HepG2 (cell line): ENCODE data around the gene COG8. TPM values are rescaled to one million over a fixed set of nuclear protein-coding genes. Genes with fewer than 3 reads are reported as not detected.

Experiments
- ARNTL ChIP-seq: sonication (generic); formaldehyde crosslinking; IDR thresholded peaks from 2 replicates; pipeline ENCODE4 v1.4.0; 2020; ENCODE audit warnings: mild to moderate bottlenecking, missing genetic modification reagents
- ATF6 ChIP-seq: sonication (generic); formaldehyde crosslinking; conservative IDR thresholded peaks from 2 replicates; pipeline ENCODE4 v1.4.0; 2020; ENCODE audit warnings: missing genetic modification reagents
- ATF7-NPFF ChIP-seq: sonication (generic); formaldehyde crosslinking; IDR thresholded peaks from 2 replicates; pipeline ENCODE4 v1.8.1; 2023; ENCODE audit warnings: mild to moderate bottlenecking, low read depth, missing genetic modification reagents, moderate library complexity
- CREB3 ChIP-seq: sonication (generic); formaldehyde crosslinking; IDR thresholded peaks from 2 replicates; pipeline ENCODE4 v1.5.0; 2020; ENCODE audit warnings: missing genetic modification reagents
- ESRRA ChIP-seq: sonication (generic); formaldehyde crosslinking; IDR thresholded peaks from 2 replicates; pipeline ENCODE4 v1.5.1; 2020; ENCODE audit warnings: mild to moderate bottlenecking, low read depth, missing genetic modification reagents
- GLI4 ChIP-seq: sonication (generic); formaldehyde crosslinking; IDR thresholded peaks from 2 replicates; pipeline ENCODE4 v1.5.1; 2020; ENCODE audit warnings: missing genetic modification reagents, mild to moderate bottlenecking, moderate library complexity, borderline replicate concordance
- MIER3 ChIP-seq: IDR thresholded peaks from 2 replicates; pipeline ENCODE4 v1.6.1; 2016; ENCODE audit warnings: missing compliant biosample characterization, borderline replicate concordance
- MTF2 ChIP-seq: sonication (generic); formaldehyde crosslinking; IDR thresholded peaks from 2 replicates; pipeline ENCODE4 v1.5.0; 2020; ENCODE audit warnings: missing genetic modification reagents, borderline replicate concordance
- NCOA5 ChIP-seq: sonication (generic); formaldehyde crosslinking; IDR thresholded peaks from 2 replicates; pipeline ENCODE4 v1.4.0; 2020; ENCODE audit warnings: missing genetic modification reagents
- NKX3-1 ChIP-seq: sonication (generic); formaldehyde crosslinking; IDR thresholded peaks from 2 replicates; pipeline ENCODE4 v1.5.0; 2020; ENCODE audit warnings: missing genetic modification reagents
- NR2F6 ChIP-seq, 2 experiments: IDR thresholded peaks; 2 replicates each; pipeline ENCODE4 v1.6.1; 2016; ENCODE audit warnings: antibody characterized with exemption in 1 of 2, mild to moderate bottlenecking in 1 of 2
- NR3C1 ChIP-seq: sonication (generic); formaldehyde crosslinking; IDR thresholded peaks from 2 replicates; pipeline ENCODE4 v1.4.0; 2020; ENCODE audit warnings: missing genetic modification reagents
- RAD51 ChIP-seq: fragments of 450-650 bp; IDR thresholded peaks from 2 replicates; pipeline ENCODE4 v1.6.1; 2016; ENCODE audit warnings: borderline replicate concordance
- RXRB ChIP-seq: IDR thresholded peaks from 2 replicates; pipeline ENCODE4 v1.6.1; 2016; ENCODE audit warnings: borderline replicate concordance, missing genetic modification reagents, missing compliant biosample characterization
- ZHX2 ChIP-seq, 2 experiments: sonication (generic) in 1 of 2; formaldehyde crosslinking in 1 of 2; IDR thresholded peaks; 2 replicates each; pipeline versions ENCODE4 v1.6.1 to v1.9.0; 2014 to 2022; ENCODE audit warnings: antibody characterized with exemption in 1 of 2, borderline replicate concordance in 1 of 2, inconsistent platforms in 1 of 2, low read depth in 1 of 2, missing genetic modification reagents in 1 of 2
- ZNF230 ChIP-seq: sonication (generic); formaldehyde crosslinking; IDR thresholded peaks from 2 replicates; pipeline ENCODE4 v1.4.0; 2020; ENCODE audit warnings: mild to moderate bottlenecking, missing genetic modification reagents
- ZNF333 ChIP-seq: sonication (generic); formaldehyde crosslinking; IDR thresholded peaks from 2 replicates; pipeline ENCODE4 v1.4.0; 2020; ENCODE audit warnings: mild to moderate bottlenecking, missing genetic modification reagents, borderline replicate concordance
- ZNF362 ChIP-seq: sonication (generic); formaldehyde crosslinking; IDR thresholded peaks from 2 replicates; pipeline ENCODE4 v1.4.0; 2020; ENCODE audit warnings: missing genetic modification reagents, mild to moderate bottlenecking, borderline replicate concordance
- ZNF629 ChIP-seq: sonication (generic); formaldehyde crosslinking; conservative IDR thresholded peaks from 2 replicates; pipeline ENCODE4 v1.5.0; 2020; ENCODE audit warnings: missing genetic modification reagents
- polyA plus RNA-seq, 8 experiments: library from polyadenylated mRNA; depleted of rRNA in 3 of 8; stranded (reverse) in 7 of 8; unstranded in 1 of 8; fragments of >200 nt; fragmentation: Illumina TruSeq in 4 of 8; extraction: Trizol in 4 of 8; gene quantifications; 2 replicates each; pipeline versions ENCODE4 v1.2.1 to v1.2.3, GENCODE V29; 2011 to 2016; ENCODE audit warnings: low read depth in 4 of 8, missing spikeins in 1 of 8, mixed read lengths in 1 of 8; ENCODE audit not compliant: insufficient read depth in 1 of 8
- total RNA-seq, 5 experiments: library from RNA; depleted of rRNA; stranded (reverse); fragments of >200 nt; fragmentation: Illumina TruSeq; extraction: Trizol; gene quantifications; 2 replicates each; pipeline ENCODE4 v1.2.3, GENCODE V29; 2016; ENCODE audit warnings: low read depth in 1 of 5

The COG8 gene
- total and polyA plus RNA-seq, 2 of the 13 experiments (the other 11 are each of a cell fraction or from before 2014, with no cell fraction given): 45.5 to 52.1 TPM

- TF ChIP-seq ZNF362 (CRISPR knock-in tag) (no peak), NKX3-1 (CRISPR knock-in tag) (no peak), ZNF333 (CRISPR knock-in tag) (no peak; the same call in 1 of the 2 replicates), NR2F6 (IDR thresholded peaks at IDR 0.05) (no peak), NR2F6 (CRISPR knock-in tag; IDR thresholded peaks at IDR 0.05) (no peak), MTF2 (no peak), CREB3 (CRISPR knock-in tag) (no peak), GLI4 (no peak), ZNF629 (CRISPR knock-in tag) (no peak), ARNTL (CRISPR knock-in tag) (no peak), ZHX2 (IDR thresholded peaks at IDR 0.05; ENCODE audit: low read depth) (no peak), ZHX2 (CRISPR knock-in tag; IDR thresholded peaks at IDR 0.05; ENCODE audit: borderline replicate concordance) (no peak), ATF6 (no peak), RAD51 (no peak), RXRB (no peak), ESRRA (CRISPR knock-in tag) (no peak), NCOA5 (no peak), ATF7-NPFF (CRISPR knock-in tag) (no peak), ZNF230 (CRISPR knock-in tag) (no peak), NR3C1 (CRISPR knock-in tag) (no peak), MIER3 (CRISPR knock-in tag) (no peak)
Measured at GRCh38 chr16:69329369-69330285, 9.7 kb downstream of the COG8 start (continued).
